Lower leg skin (tissue), 3 donors: ENCODE measurements around the gene PLAGL2.

Source experiments
- CTCF ChIP-seq, 3 donors: fragments of 450-650 bp; IDR thresholded peaks; one replicate each; pipeline ENCODE4 v1.5.1; 2016; ENCODE audit warnings: antibody characterized with exemption in 3 of 3, mild to moderate bottlenecking in 3 of 3, moderate library complexity in 2 of 3
- POLR2A ChIP-seq, 2 donors: fragments of 450-650 bp; IDR thresholded peaks; one replicate each; pipeline ENCODE4 v1.6.1; 2016 to 2017; ENCODE audit warnings: antibody characterized with exemption in 2 of 2, mild to moderate bottlenecking in 1 of 2, moderate library complexity in 1 of 2

DNA sequence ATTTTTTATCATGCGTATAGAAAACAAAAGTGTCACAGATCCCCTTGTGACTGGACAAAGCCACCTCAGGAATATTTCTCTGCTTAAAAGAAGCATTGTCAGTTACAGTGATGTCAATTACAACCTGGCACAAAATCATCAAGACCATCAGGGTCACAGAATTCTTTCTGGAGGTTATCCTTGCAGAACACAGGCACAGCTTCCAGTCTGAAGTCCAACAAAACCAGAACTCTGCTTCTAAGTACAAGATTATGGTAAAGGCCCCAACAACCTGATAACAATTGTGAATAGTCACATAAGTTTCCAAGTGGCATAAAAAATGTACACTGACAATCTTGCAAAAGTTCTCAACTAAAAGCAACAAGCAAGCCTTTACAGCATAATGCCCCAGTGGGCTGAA lies 21.0 kb downstream of the PLAGL2 start:
- TF ChIP-seq CTCF (IDR thresholded peaks at IDR 0.05) (no peak), POLR2A (IDR thresholded peaks at IDR 0.05) (no peak)
